ENCODE results near the gene ASB16. TPM values are rescaled to one million over a fixed set of nuclear protein-coding genes. Genes with fewer than 3 reads are reported as not detected.
A peak's percentile ranks its signal among the peaks of the same experiment; 100 is the strongest.

The ASB16 gene
- total and polyA plus RNA-seq, 9 of the 15 experiments (the other 6 are each of a cell fraction or from before 2014, with no cell fraction given): 0.03 to 0.07 TPM; not detected in 7

- TF ChIP-seq CTCF (IDR thresholded peaks at IDR 0.05 in 2 of 3, conservative IDR thresholded peaks at IDR 0.05 in 1 of 3; ENCODE audit: insufficient read depth in 2 of 3, low read depth in 1 of 3, low read length in 3 of 3) (peak; percentile 72 to 85 (median 85)), TARDBP (IDR thresholded peaks at IDR 0.05) (no peak), IFI16 (CRISPR knock-in tag; IDR thresholded peaks at IDR 0.05) (no peak), ZNF239 (CRISPR knock-in tag; IDR thresholded peaks at IDR 0.05) (no peak), BRD4 (IDR thresholded peaks at IDR 0.05) (no peak), FOXA3 (CRISPR knock-in tag; conservative IDR thresholded peaks at IDR 0.05 in 1 of 2, IDR thresholded peaks at IDR 0.05 in 1 of 2) (no peak), RAD51 (IDR thresholded peaks at IDR 0.05; ENCODE audit: borderline replicate concordance, low read depth) (peak; percentile 21; the same call in 1 of the 2 replicates), CAMTA2 (CRISPR knock-in tag; conservative IDR thresholded peaks at IDR 0.05) (no peak), RCOR1 (IDR thresholded peaks at IDR 0.05; ENCODE audit: borderline replicate concordance in 1 of 2, low read depth in 2 of 2, low read length in 2 of 2) (0 out of 4 replicates have a peak, but pooled peaks of 1 of the 2 experiments have one; percentile 23), MXD1 (CRISPR knock-in tag; IDR thresholded peaks at IDR 0.05; ENCODE audit: borderline replicate concordance, poor library complexity, severe bottlenecking) (no peak), TFAM (CRISPR knock-in tag; conservative IDR thresholded peaks at IDR 0.05) (no peak), THAP7 (CRISPR knock-in tag; IDR thresholded peaks at IDR 0.05) (no peak), ZBTB40 (IDR thresholded peaks at IDR 0.05) (no peak), ZBTB40 (CRISPR knock-in tag; IDR thresholded peaks at IDR 0.05) (no peak), NEUROD1 (IDR thresholded peaks at IDR 0.05; ENCODE audit: borderline replicate concordance, low read depth, low read length, partially characterized antibody) (no peak)
Measured at GRCh38 chr17:44203731-44204440, 33.4 kb downstream of the ASB16 start (continued).
